Measurements from ENCODE around the gene HSPG2. TPM values are rescaled to one million over a fixed set of nuclear protein-coding genes. Genes with fewer than 3 reads are reported as not detected.
A peak's percentile ranks its signal among the peaks of the same experiment; 100 is the strongest.

Gene HSPG2
- total and polyA plus RNA-seq, 8 donors: 150 to 434 (median 196) TPM

GRCh38 chr1:21961799-21962198 is 24.7 kb upstream of the HSPG2 start:
- DNase-seq: no peak
- no peaks in the 10 kb centered on the region for H3K36me3 ChIP-seq
- no peaks in the 10 kb centered on the region for H3K9me3 ChIP-seq
- no peak overlapping the region for H3K27ac ChIP-seq
- no peak overlapping the region for H3K4me3 ChIP-seq
- H3K27me3 ChIP-seq: no peaks in the 10 kb centered on the region
- no peak for TF ChIP-seq CTCF (IDR thresholded peaks at IDR 0.05)
- intact Hi-C loops (cut with DNase I): no loop called here
- ATAC-seq: no peak
- H3K4me1 ChIP-seq: peaks cover 0 to 7% of the 10 kb centered on the region in 2 donors

- Histone ChIP-seq H3K27me3 (no peaks in the 10 kb centered on the region), H3K4me1 (peaks cover 0 to 11% of the 10 kb centered on the region in 2 donors), H3K4me3 (no peak overlapping the region), H3K27ac (no peak overlapping the region), H3K36me3 (no peaks in the 10 kb centered on the region), H3K9me3 (no peaks in the 10 kb centered on the region)
- no peak for DNase-seq
- ATAC-seq: no peak
- TF ChIP-seq CTCF (IDR thresholded peaks at IDR 0.05): no peak
- intact Hi-C loops (cut with DNase I): no loop called here
Measured at GRCh38 chr1:21961337-21961736, 24.2 kb upstream of the HSPG2 start.

GRCh38 chr1:21956720-21957552 is 19.8 kb upstream of the HSPG2 start:
- TF ChIP-seq CTCF (IDR thresholded peaks at IDR 0.05): no peak
- intact Hi-C loops (cut with DNase I): no loop called here
- no peak overlapping the region for H3K4me3 ChIP-seq
- no peaks in the 10 kb centered on the region for H3K9me3 ChIP-seq
- H3K27me3 ChIP-seq: no peaks in the 10 kb centered on the region
- DNase-seq (peak in 3 of 4 donors; percentile 71 to 87 (median 84)), ATAC-seq (peak; percentile 83)
- H3K27ac ChIP-seq: peak overlapping the region; percentile 53 to 60
- peaks cover 0 to 11% of the 10 kb centered on the region in 2 donors for H3K4me1 ChIP-seq
- no peaks in the 10 kb centered on the region for H3K36me3 ChIP-seq

GRCh38 chr1:21955501-21956281 is 18.6 kb upstream of the HSPG2 start:
- Histone ChIP-seq H3K36me3 (no peaks in the 10 kb centered on the region), H3K9me3 (no peaks in the 10 kb centered on the region), H3K27ac (peak overlapping the region in 1 of 2 donors; percentile 20), H3K4me3 (no peak overlapping the region), H3K4me1 (peaks cover 0 to 11% of the 10 kb centered on the region in 2 donors), H3K27me3 (no peaks in the 10 kb centered on the region)
- intact Hi-C loops (cut with DNase I): no loop called here
- ATAC-seq (peak; percentile 6), DNase-seq (no peak)
- TF ChIP-seq CTCF (IDR thresholded peaks at IDR 0.05): no peak

- TF ChIP-seq CTCF (IDR thresholded peaks at IDR 0.05): no peak
- Histone ChIP-seq H3K36me3 (no peaks in the 10 kb centered on the region), H3K27ac (peak overlapping the region in 1 of 2 donors; percentile 20), H3K27me3 (no peaks in the 10 kb centered on the region), H3K4me3 (no peak overlapping the region), H3K9me3 (no peaks in the 10 kb centered on the region), H3K4me1 (peaks cover 0 to 11% of the 10 kb centered on the region in 2 donors)
- intact Hi-C loops (cut with DNase I): no loop called here
- DNase-seq (peak in 1 of 4 donors; percentile 59), ATAC-seq (no peak)
Measured at GRCh38 chr1:21955058-21955457, 17.9 kb upstream of the HSPG2 start.

All from left lung (tissue), 10 donors.